Cardiac septum (tissue), 1 donor: ENCODE measurements around the gene TEX22. TPM values are rescaled to one million over a fixed set of nuclear protein-coding genes. Genes with fewer than 3 reads are reported as not detected.

Experiments
- DNase-seq: peaks from one replicate; pipeline ENCODE4 v3.0.0-alpha.2; 2020; ENCODE audit warnings: low spot score
- intact Hi-C: fragments of 100-400 bp; cut with DNase I; formaldehyde crosslinking; loops from one replicate; pipeline ENCODE4 v1.14.0; 2022
- total RNA-seq: library from RNA; stranded (reverse); fragmentation: NEBNext Ultra II Directional; extraction: Animal tissue kit (Norgen Biotek cat#: 25700); gene quantifications from one replicate; pipeline ENCODE4 v1.2.1, GENCODE V29; 2021
- donor health status: DM: no; HTN: no; CAD: no.

Gene TEX22
- total RNA-seq, 1 donor from 2014 or later, result 0.46 TPM

- DNase-seq, result peak; percentile 84
- intact Hi-C loops, result no loop called here
Measured at GRCh38 chr14:105414456-105415371, 16.4 kb downstream of the TEX22 start.

GRCh38 chr14:105415481-105416428, 17.4 kb downstream of the TEX22 start:
- intact Hi-C loops, result no loop called here
- DNase-seq, result no peak

GRCh38 chr14:105416671-105417070, 18.3 kb downstream of the TEX22 start:
- intact Hi-C loops, result no loop called here
- no peak for DNase-seq

- no peak for DNase-seq
- intact Hi-C loops, result no loop called here
Measured at GRCh38 chr14:105417690-105418121, 19.4 kb downstream of the TEX22 start.

- intact Hi-C loops, result no loop called here
- no peak for DNase-seq
Measured at GRCh38 chr14:105418269-105419194, 20.2 kb downstream of the TEX22 start.

GRCh38 chr14:105419195-105420091, 21.1 kb downstream of the TEX22 start, which contains the start of gene MTA1:
Gene MTA1, plus strand, starts transcription at chr14:105419827. Its CDS starts 209 bp downstream, at chr14:105420036.
- intact Hi-C loops, result no loop called here
- no peak for DNase-seq

GRCh38 chr14:105420101-105420973, 22.0 kb downstream of the TEX22 start:
- no peak for DNase-seq
- intact Hi-C loops, result no loop called here

- no peak for DNase-seq
- intact Hi-C loops, result no loop called here
Measured at GRCh38 chr14:105420974-105421674, 22.8 kb downstream of the TEX22 start.

GRCh38 chr14:105421723-105422615, 23.6 kb downstream of the TEX22 start:
- DNase-seq, result no peak
- intact Hi-C loops, result no loop called here

GRCh38 chr14:105422695-105423487, 24.6 kb downstream of the TEX22 start:
- intact Hi-C loops, result no loop called here
- DNase-seq, result no peak

GRCh38 chr14:105423488-105424195, 25.3 kb downstream of the TEX22 start:
- DNase-seq, result no peak
- intact Hi-C loops, result no loop called here

- intact Hi-C loops, result no loop called here
- no peak for DNase-seq
Measured at GRCh38 chr14:105424861-105425260, 26.5 kb downstream of the TEX22 start.

GRCh38 chr14:105425823-105426247, 27.5 kb downstream of the TEX22 start:
- no peak for DNase-seq
- intact Hi-C loops, result no loop called here

GRCh38 chr14:105426416-105427130, 28.2 kb downstream of the TEX22 start:
- intact Hi-C loops, result no loop called here

More at GRCh38 chr14:105426416-105427130, 28.2 kb downstream of the TEX22 start:
- peak; percentile 63 for DNase-seq
